Mesothelial cell of epicardium (in vitro differentiated cells): ENCODE results near the gene BRIP1. TPM values are rescaled to one million over a fixed set of nuclear protein-coding genes. Genes with fewer than 3 reads are reported as not detected.

Experiments used
- DNase-seq, 2 experiments: peaks; one replicate each; pipeline ENCODE4 v3.0.0; 2021; ENCODE audit warnings: low spot score in 2 of 2; ENCODE audit not compliant: unreplicated experiment in 2 of 2
- H3K27ac Mint-ChIP-seq: 2 replicates; pipeline ENCODE4 v1.8.0; 2021; ENCODE audit warnings: mixed read lengths
- H3K27me3 Mint-ChIP-seq: 2 replicates; pipeline ENCODE4 v1.8.0; 2021; ENCODE audit warnings: low read depth, mixed read lengths
- H3K36me3 Mint-ChIP-seq: 2 replicates; pipeline ENCODE4 v1.8.0; 2021; ENCODE audit warnings: mixed read lengths
- H3K4me1 Mint-ChIP-seq: 2 replicates; pipeline ENCODE4 v1.8.0; 2021; ENCODE audit warnings: mixed read lengths
- H3K4me3 Mint-ChIP-seq: 2 replicates; pipeline ENCODE4 v1.8.0; 2021; ENCODE audit warnings: mild to moderate bottlenecking, moderate library complexity, mixed read lengths
- H3K9me3 Mint-ChIP-seq: 2 replicates; pipeline ENCODE4 v1.8.0; 2021; ENCODE audit warnings: mixed read lengths
- CTCF ChIP-seq: fragments of 200-600 bp; sonication (generic); IDR thresholded peaks from one replicate; pipeline ENCODE4 v1.5.0; 2021; ENCODE audit warnings: antibody characterized with exemption; ENCODE audit not compliant: unreplicated experiment
- total RNA-seq: library from RNA; stranded (reverse); gene quantifications from 3 replicates; pipeline ENCODE4 v1.2.1, GENCODE V29; 2021

Gene BRIP1
- total RNA-seq, 1 donor from 2014 or later = 12.3 TPM

DNA sequence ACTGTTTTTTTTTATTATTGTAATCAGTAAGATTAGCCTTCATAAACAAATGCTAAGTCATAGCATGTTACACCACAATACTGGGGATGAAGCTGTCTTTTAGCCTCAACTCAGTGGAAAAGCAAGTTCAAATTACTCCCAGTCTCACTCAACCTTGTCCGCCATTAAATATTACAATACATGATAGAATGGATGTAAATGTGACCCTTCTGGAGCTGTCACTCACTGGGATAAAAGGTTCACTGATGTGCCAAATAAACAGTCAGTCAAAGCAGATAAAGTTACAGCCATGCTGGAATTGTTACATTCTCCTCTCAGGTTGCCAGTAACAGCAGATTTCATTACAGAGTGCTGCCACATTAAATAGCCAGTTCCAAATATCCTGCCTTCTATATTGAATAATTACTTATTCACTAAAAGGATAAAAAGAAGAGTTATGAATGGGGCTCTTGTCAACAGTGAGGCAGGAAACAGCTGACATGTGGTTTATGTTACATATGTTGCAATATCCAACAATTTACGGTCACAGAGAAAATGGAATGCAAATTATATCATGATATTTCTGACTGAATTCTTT lies 53.4 kb downstream of the BRIP1 start:
- no peak for DNase-seq
- no peak overlapping the region for H3K4me3 Mint-ChIP-seq
- no peaks in the 10 kb centered on the region for H3K9me3 Mint-ChIP-seq
- H3K27me3 Mint-ChIP-seq = no peaks in the 10 kb centered on the region
- H3K36me3 Mint-ChIP-seq = no peaks in the 10 kb centered on the region
- peak overlapping the region; percentile 73 for H3K27ac Mint-ChIP-seq
- no peak for TF ChIP-seq CTCF
- peaks cover 42% of the 10 kb centered on the region for H3K4me1 Mint-ChIP-seq

DNA sequence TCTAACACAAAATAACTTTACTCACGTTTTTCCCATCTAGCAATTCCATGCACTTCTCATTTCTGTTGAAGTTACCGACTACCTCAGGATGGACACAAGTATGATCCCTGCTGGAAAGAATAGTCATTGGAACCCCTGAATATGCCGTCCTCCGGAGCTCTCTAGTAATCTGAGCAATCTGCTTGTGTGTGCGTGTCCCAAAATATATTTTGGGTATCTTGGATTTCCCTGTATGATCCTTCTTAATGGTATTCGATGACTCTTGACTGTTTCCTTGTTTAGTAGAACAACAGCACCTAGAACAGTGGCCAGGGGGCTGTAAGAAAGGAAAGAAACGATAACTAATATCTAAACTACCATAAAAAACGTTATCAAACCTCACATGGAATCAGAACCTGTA lies 54.9 kb downstream of the BRIP1 start:
- Mint-ChIP-seq H3K36me3 (no peaks in the 10 kb centered on the region), H3K27me3 (no peaks in the 10 kb centered on the region), H3K4me3 (no peak overlapping the region), H3K4me1 (peaks cover 35% of the 10 kb centered on the region), H3K9me3 (no peaks in the 10 kb centered on the region), H3K27ac (no peak overlapping the region)
- no peak for DNase-seq
- no peak for TF ChIP-seq CTCF

DNA sequence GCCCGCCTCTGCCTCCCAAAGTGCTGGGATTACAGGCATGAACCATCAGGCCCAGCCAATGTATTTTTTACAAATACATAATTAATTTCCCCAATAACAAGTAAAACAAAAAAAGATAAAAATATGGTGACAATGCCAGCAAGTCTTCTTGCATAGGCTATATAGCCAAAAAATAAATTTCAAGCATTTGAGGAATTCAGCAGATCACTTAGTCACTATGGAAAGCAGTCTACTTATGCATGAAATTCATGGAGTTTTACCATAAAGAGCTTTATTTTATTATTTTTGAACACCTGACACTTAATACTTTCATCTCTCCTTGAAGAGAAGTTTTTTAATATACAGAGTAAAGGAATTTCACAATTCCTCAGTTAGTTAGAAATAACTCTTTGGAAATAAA lies 56.4 kb downstream of the BRIP1 start:
- no peaks in the 10 kb centered on the region for H3K9me3 Mint-ChIP-seq
- no peaks in the 10 kb centered on the region for H3K27me3 Mint-ChIP-seq
- no peak for DNase-seq
- TF ChIP-seq CTCF = no peak
- H3K4me3 Mint-ChIP-seq = no peak overlapping the region
- peaks cover 22% of the 10 kb centered on the region for H3K4me1 Mint-ChIP-seq
- no peak overlapping the region for H3K27ac Mint-ChIP-seq
- H3K36me3 Mint-ChIP-seq = no peaks in the 10 kb centered on the region

GRCh38 chr17:61806081-61806828 lies 57.1 kb downstream of the BRIP1 start:
- no peaks in the 10 kb centered on the region for H3K27me3 Mint-ChIP-seq
- no peak overlapping the region for H3K4me3 Mint-ChIP-seq
- H3K36me3 Mint-ChIP-seq = no peaks in the 10 kb centered on the region
- no peak for DNase-seq
- no peak for TF ChIP-seq CTCF
- no peaks in the 10 kb centered on the region for H3K9me3 Mint-ChIP-seq
- peak overlapping the region; percentile 14 for H3K27ac Mint-ChIP-seq
- H3K4me1 Mint-ChIP-seq = peaks cover 22% of the 10 kb centered on the region

- TF ChIP-seq CTCF = no peak
- no peak overlapping the region for H3K27ac Mint-ChIP-seq
Observed at GRCh38 chr17:61805399-61805798, 57.9 kb downstream of the BRIP1 start.

More at GRCh38 chr17:61805399-61805798, 57.9 kb downstream of the BRIP1 start:
- Mint-ChIP-seq H3K4me1 (peaks cover 19% of the 10 kb centered on the region), H3K9me3 (no peaks in the 10 kb centered on the region), H3K4me3 (no peak overlapping the region), H3K36me3 (peaks cover 1% of the 10 kb centered on the region), H3K27me3 (no peaks in the 10 kb centered on the region)
- DNase-seq = no peak
